ENCODE data around the gene CETP. TPM values are rescaled to one million over a fixed set of nuclear protein-coding genes. Genes with fewer than 3 reads are reported as not detected.

Gene CETP
- total RNA-seq, 1 donor from 2014 or later: 3.0 TPM

DNA sequence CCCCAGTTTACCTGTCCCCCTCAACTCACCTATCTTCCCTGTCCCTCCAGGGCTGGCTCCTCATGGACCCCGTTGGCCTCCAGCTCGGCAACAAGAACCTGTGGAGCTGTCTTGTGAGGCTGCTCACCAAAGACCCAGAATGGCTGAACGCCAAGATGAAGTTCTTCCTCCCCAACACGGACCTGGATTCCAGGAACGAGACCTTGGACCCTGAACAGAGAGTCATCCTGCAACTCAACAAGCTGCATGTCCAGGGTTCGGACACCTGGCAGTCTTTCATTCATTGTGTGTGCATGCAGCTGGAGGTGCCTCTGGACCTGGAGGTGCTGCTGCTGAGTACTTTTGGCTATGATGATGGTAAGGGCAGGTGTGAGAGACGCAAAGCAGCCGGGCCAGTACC lies 58.9 kb downstream of the CETP start:
- DNase-seq (ENCODE audit: low read depth in 2 of 2): no peak

DNA sequence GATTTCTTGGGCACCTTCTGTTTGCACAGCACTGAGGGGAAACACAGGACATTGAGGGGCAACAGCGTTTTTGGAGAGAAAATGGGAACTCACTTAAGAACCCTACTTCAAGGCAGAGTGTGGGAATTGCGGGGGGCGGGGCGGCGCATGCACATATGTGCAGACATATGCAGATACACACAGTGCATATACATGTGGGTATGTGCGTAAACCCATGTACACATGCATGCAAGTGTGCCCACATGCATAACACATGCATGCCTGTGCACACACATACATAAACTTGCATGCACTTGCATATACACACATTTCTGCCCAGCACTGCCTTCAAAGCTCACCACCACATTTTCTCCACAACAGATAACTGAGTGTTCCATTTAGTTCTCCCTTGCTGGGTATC lies 60.0 kb downstream of the CETP start:
- DNase-seq (ENCODE audit: low read depth in 2 of 2): no peak

DNA sequence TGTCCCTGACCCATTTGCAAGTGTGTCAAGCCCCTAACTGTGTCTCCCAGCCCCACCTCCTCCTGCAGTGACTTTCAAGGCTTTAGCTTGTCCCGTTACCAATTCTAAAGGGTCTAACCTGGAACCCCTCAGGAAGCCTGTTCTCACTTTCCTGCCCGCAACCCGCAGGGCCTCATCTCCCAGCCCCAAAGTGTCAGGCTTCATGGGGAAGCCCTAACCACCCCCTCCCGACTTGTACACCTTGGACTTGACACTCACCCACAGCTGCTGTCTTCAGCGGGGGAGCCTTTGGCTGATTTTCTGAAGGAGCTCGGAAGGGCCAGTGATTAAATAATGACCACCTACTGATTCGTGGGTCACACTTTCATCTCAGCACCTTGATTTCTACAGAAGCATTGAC lies 60.7 kb downstream of the CETP start:
- DNase-seq (ENCODE audit: low read depth in 2 of 2): no peak

DNA sequence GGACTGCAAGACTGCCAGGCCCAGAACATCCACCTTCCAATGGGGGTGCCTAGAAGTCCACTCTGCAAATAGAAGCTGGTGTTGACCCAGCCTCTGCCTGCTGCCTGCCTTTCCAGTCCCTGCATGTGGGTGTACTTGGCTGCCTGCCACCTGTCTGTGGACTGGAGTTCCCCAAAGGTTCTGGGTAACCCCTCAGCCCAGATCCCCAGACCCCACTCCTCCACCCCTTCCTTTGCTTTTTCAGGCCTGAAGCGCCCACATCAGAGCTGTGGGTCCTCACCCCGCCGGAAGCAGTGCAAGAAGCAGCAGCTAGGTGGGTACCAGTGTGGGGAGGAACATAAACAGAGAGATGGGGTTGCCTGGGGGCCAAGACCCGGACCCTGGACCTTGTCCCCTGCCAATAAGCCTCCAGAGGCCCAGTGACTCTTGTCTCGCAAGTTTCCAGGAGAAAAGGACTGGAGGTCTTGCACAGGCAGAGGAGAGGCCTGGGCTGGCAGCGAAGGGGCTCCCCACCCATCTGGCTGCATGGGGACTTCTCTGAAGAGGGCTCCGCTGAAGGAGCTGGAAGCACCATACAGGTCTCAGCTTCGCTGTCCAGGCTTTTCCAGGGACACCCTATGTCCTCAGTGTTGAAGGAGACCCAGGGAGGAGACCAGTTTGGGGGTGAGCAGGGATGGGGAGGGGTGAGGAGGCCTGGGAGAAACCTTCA lies 61.9 kb downstream of the CETP start:
- no peak for DNase-seq (ENCODE audit: low read depth in 2 of 2)

DNA sequence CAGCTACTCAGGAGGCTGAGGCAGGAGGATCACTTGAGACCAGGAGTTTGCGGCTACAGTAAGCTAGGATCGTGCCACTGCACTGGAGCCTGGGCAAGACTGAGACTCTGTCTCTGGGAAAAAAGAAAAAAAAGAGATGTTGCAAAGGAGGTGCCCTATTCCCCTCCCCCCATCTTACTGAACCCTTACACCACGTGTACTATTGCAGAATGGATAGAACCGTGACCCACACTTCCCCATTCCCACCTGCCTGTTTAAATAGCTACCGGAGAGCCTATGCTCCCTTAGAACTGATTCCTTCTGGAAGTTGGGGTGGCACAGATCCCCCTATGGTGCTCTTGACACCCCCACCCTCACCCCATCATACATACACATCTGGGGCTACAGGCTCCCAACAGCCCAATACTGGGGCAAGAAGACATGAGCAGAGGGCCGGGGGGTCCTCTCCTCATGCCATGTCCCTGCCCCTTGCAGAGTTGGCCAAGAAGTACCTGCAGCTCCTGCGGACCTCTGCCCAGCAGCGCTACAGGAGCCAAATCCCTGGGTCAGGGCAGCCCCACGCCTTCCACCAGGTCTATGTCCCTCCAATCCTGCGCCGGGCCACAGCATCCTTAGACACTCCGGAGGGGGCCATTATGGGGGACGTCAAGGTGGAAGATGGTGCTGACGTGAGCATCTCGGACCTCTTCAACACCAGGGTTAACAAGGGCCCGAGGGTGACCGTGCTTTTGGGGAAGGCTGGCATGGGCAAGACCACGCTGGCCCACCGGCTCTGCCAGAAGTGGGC lies 63.3 kb downstream of the CETP start:
- DNase-seq (ENCODE audit: low read depth in 2 of 2): no peak

DNA sequence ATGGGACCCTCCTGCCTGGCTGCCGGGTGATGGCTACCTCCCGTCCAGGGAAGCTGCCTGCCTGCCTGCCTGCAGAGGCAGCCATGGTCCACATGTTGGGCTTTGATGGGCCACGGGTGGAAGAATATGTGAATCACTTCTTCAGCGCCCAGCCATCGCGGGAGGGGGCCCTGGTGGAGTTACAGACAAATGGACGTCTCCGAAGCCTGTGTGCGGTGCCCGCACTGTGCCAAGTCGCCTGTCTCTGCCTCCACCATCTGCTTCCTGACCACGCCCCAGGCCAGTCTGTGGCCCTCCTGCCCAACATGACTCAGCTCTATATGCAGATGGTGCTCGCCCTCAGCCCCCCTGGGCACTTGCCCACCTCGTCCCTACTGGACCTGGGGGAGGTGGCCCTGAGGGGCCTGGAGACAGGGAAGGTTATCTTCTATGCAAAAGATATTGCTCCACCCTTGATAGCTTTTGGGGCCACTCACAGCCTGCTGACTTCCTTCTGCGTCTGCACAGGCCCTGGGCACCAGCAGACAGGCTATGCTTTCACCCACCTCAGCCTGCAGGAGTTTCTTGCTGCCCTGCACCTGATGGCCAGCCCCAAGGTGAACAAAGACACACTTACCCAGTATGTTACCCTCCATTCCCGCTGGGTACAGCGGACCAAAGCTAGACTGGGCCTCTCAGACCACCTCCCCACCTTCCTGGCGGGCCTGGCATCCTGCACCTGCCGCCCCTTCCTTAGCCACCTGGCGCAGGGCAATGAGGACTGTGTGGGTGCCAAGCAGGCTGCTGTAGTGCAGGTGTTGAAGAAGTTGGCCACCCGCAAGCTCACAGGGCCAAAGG lies 64.4 kb downstream of the CETP start:
- DNase-seq (ENCODE audit: low read depth in 2 of 2): no peak

DNA sequence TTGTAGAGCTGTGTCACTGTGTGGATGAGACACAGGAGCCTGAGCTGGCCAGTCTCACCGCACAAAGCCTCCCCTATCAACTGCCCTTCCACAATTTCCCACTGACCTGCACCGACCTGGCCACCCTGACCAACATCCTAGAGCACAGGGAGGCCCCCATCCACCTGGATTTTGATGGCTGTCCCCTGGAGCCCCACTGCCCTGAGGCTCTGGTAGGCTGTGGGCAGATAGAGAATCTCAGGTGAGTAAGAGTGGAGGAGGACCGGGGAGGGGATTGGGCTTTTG lies 65.0 kb downstream of the CETP start:
- no peak for DNase-seq (ENCODE audit: low read depth in 2 of 2)

DNA sequence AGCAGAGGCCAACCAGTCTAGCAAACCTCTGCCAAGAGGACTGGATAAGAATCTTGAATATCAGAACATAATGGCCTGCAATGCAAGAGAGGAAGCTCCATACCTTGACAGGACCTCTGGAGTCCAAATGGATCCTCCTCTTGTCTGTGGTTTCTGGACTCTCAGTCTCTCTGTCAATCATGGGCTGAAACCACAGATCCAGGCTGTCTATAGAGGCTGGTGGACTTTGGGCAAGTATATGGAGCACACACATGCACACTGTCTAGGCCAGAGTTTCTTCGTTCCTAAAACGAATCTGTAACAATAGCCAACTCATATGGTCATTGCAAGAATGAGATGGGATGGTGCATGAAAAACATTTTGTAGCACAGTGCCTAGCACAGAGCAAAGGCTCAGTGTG lies 65.3 kb downstream of the CETP start:
- DNase-seq (ENCODE audit: low read depth in 2 of 2): no peak

DNA sequence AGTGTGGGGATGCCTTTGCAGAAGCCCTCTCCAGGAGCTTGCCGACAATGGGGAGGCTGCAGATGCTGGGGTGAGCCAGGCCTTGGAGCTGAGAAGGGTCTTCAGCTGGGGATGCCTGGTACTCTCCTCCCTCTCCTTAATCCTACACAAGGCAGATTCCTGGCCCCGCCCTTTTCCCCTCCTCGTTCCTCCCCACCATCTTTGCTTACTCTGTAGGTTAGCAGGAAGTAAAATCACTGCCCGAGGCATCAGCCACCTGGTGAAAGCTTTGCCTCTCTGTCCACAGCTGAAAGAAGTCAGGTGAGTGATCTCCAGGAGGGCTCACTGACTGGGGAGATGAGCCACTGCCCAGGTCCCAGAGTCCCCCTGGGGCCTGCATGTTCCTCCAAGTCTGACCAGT lies 66.3 kb downstream of the CETP start:
- DNase-seq (ENCODE audit: low read depth in 2 of 2): no peak

DNA sequence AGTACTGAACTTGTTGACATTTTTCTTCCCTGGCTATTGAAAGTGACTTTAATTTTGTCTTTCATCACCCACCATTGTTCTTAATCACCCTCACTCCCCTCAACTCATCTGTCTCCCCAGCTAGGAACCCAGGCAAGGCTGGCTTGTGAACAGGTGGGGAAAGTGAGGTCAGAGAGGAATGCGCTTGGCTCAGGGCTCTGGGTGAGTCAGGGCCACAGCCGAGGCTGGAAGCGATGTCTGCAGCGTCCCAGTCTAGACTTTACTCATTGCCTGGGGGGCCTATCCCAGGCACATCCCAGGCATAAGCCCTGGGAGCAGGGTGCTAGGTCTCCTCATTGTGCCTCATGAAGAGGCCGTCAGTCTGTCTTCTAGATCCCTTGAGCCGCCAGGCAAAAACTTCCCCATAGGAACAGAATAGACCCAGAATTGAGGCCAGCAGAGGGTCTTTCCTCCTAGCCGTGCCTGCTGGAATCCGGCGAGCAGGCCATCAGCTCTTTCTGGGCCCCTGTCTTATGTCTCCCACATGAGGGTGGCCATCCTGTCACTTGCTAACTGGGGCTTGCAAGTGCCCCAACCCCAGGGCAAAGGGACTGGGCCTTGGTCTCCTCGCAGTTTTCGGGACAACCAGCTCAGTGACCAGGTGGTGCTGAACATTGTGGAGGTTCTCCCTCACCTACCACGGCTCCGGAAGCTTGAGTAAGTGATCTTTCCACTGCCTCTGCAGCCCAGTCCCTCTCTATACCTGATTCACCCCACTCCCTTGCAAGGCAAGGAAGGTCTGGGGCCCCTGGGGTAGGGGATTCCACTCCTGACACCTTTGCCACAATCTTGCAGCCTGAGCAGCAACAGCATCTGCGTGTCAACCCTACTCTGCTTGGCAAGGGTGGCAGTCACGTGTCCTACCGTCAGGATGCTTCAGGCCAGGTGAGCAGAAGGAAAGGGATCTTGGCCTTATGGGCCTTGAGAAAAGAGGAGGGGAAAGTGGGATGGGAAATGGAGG lies 67.7 kb downstream of the CETP start:
- peak in 1 of 2 donors; percentile 39 for DNase-seq (ENCODE audit: low read depth in 2 of 2)

DNA sequence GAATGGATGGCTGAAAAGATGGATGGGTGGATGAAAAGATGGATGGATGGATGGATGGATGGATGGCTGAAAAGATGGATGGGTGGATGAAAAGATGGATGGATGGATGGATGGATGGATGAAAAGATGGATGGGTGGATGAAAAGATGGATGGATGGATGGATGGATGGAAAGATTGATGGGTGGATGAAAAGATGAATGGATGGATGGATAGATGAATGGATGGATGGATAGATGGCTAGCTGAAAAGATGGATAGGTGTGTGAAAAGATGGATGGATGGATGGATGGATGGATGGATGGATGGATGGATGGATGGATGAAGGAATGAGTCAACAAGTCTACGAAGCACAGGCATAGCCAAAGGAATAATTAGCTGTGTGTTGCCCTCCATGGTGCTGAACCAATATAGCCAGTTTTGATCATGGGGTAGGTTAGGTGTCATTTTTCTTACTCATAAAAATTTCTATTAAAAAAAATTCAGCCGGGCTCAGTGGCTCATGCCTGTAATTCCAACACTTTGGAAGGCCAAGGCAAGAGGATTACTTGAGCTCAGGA lies 68.7 kb downstream of the CETP start:
- DNase-seq (ENCODE audit: low read depth in 2 of 2): no peak

DNA sequence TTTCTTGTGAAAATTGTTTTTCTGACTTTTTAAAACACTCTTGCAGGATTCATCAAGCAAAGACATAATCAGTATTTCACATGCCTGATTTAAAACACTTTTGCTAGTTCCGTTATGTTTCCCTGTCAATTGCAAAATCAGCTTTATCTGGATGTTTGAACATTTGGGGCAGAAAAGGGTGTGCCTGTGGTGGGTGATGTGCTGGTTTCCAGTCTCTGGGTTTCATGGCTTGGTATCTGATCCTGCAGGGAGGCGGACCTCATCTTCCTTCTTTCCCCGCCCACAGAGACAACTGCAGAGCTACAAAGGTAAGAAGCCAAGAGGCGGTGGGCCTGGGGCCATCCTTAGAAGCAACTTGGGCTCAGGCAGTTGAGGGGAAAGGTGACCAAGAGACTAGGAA lies 69.4 kb downstream of the CETP start:
- no peak for DNase-seq (ENCODE audit: low read depth in 2 of 2)

DNA sequence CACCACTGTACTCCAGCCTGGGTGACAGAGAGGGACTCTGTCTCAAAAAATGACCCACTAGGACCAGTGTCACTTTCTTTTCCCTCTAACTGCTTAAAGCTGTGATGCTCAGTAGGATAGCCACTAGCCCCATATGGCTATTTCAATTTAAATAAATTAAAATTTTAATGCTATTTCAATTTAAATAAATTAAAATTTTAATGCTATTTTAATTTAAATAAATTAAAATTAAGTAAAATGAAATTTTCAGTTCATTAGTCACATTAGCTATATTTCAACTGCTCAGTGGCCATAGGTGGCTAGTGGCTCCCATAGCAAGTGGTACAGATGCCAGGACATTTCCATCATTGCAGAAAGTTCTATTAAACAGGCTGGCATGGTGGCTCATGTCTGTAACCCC lies 70.6 kb downstream of the CETP start:
- no peak for DNase-seq (ENCODE audit: low read depth in 2 of 2)

DNA sequence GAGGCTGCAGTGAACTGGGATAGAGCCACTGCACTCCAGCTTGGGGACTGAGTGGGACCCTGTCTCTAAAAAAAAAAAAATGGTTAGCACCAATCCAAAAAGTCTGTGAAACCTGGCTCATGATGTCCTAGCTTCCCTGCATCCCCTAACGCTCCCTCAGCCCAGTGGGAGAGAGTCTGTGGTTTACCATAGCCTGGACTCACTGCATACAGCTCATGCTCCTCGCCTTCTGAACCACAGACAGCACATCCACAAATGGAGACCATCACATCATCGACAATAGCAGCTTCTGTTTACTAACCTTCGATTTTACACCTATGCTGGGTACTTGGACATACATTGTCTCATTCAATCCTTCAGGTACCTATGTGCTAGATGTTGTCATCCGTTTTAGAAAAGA lies 71.2 kb downstream of the CETP start:
- no peak for DNase-seq (ENCODE audit: low read depth in 2 of 2)

Other genes starting within 250 kb of the CETP start
- 50.2 and 58.6 TPM in 2 replicates for gene NUP93, start 231.8 kb upstream of the CETP start, total RNA-seq
- gene SLC12A3, start 96.7 kb upstream of the CETP start, total RNA-seq: not detected in 2 replicates
- gene HERPUD1, start 29.8 kb upstream of the CETP start, total RNA-seq: 64.5 and 139 TPM in 2 replicates
- 7.3 and 14.2 TPM in 2 replicates for gene NLRC5, start 27.6 kb downstream of the CETP start, total RNA-seq
- gene CPNE2, start 130.6 kb downstream of the CETP start, total RNA-seq: 41.0 and 41.5 TPM in 2 replicates
- 45.5 and 47.2 TPM in 2 replicates for gene PSME3IP1, start 224.1 kb downstream of the CETP start, total RNA-seq
- gene RSPRY1, start 224.4 kb downstream of the CETP start, total RNA-seq: 31.6 and 33.7 TPM in 2 replicates

Measured in lung microvascular endothelial cell (primary cell).